HG03571 (cell line): Measurements from ENCODE around the gene EAPP.
"Not testable (repeated sequence)": the region's sequence is repeated elsewhere in the genome, so short reads cannot be mapped to it uniquely, and the experiment has no call there.

Experiments
- ATAC-seq: cut with Tn5 transposase; IDR thresholded peaks from one replicate; pipeline ENCODE4 v1.9.1; 2021; ENCODE audit not compliant: unreplicated experiment

EAPP gene

GRCh38 chr14:34538871-34539406 lies 562 bp downstream of the EAPP start:
- no peak for ATAC-seq

- not testable (repeated sequence) for ATAC-seq
Observed at GRCh38 chr14:34538096-34538495, 1.4 kb downstream of the EAPP start.

DNA sequence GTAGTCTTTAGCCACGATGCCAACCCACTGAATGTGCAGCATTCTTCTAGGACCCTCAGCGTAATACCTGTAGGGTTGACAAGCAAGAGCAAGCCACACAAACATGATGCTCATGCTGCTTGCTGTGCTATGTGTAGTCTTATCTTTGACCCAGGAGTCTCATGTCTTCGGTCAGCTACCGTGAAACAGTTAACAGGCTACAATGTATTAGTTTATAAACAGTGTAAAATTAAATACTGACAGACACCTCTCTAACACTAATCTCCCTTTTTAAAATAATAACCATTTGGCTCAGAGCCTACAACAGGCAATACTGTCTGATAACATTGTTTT lies 1.9 kb downstream of the EAPP start:
- ATAC-seq: no peak

- no peak for ATAC-seq
Observed at GRCh38 chr14:34536951-34537676, 2.4 kb downstream of the EAPP start.

- ATAC-seq: no peak
Observed at GRCh38 chr14:34527591-34527990, 11.9 kb downstream of the EAPP start.

DNA sequence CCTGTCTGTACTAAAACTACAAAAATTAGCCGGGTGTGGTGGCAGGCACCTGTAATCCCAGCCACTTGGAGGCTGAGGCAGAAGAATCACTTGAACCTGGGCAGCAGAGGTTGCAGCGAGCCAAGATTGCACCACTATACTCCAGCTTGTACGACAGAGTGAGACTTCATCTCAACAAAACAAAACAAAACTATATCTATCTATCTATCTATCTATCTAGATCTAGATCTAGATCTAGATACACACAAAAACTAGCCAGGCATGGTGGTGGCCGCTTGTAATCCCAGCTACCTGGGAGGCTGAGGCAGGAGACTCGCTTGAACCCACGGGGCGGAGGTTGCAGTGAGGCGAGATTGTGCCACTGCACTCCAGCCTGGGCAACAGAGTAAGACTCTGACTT lies 15.3 kb downstream of the EAPP start:
- not testable (repeated sequence) for ATAC-seq

- no peak for ATAC-seq
Observed at GRCh38 chr14:34522496-34522895, 17.0 kb downstream of the EAPP start.

- ATAC-seq: not testable (repeated sequence)
Observed at GRCh38 chr14:34521071-34521470, 18.4 kb downstream of the EAPP start.

DNA sequence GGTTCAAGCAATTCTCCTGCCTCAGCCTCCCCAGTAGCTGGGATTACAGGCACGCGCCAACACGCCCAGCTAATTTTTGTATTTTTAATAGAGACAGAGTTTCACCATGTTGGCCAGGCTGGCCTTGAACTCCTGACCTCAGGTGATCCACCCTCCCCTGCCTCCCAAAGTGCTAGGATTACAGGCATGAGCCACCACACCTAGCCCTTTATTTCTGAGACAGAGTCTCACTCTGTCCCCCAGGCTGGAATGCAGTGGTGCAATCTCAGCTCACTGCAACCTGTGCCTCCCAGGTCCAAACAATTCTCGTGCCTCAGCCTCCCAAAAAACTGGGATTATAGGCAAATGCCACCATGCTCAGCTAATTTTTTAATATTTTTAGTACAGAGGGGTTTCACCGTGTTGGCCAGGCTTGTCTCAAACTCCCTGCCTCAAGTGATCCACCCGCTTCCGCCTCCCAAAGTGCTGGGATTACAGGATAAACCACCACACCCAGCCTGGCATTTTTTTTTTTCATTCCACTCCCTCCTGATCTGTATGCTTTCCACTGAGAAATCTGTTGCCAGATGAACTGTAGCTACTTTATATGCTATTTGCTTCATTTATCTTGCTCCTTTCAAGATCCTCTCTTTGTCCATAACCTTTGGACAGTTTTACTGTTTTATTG lies 19.1 kb downstream of the EAPP start:
- not testable (repeated sequence) for ATAC-seq

DNA sequence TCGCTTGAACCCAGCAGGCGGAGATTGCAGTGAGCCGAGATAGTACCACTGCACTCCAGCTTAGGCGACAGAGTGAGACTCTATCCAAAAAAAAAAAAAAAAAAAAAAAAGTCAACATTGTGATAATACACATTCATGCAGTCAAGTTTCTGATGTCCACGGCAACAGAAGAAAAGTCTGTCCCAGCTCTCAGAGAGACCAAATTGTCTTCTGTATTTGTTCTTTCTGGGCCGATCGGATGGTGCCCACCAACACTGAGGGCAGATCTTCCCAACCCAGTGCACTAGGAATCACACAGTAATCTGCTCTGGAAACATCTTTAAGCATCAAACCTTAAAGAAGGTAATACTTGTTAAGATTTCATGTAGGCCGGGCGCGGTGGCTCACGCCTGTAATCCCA lies 31.6 kb downstream of the EAPP start:
- ATAC-seq: no peak

GRCh38 chr14:34507459-34507858 lies 32.0 kb downstream of the EAPP start:
- ATAC-seq: no peak

DNA sequence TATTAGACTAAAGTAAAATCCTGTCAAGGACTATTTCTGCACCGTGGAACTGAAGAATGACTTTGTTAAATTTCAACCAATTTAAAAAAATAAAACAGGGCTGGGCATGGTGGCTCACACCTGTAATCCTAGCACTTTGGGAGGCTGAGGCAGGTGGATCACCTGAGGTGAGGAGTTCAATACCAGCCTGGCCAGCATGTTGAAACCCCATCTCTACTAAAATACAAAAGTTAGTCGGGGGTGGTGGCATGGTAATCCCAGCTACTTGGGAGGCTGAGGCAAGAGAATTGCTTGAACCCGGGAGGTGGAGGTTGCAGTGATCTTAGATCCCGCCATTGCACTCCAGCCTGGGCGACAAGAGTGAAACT lies 34.4 kb downstream of the EAPP start:
- not testable (repeated sequence) for ATAC-seq

DNA sequence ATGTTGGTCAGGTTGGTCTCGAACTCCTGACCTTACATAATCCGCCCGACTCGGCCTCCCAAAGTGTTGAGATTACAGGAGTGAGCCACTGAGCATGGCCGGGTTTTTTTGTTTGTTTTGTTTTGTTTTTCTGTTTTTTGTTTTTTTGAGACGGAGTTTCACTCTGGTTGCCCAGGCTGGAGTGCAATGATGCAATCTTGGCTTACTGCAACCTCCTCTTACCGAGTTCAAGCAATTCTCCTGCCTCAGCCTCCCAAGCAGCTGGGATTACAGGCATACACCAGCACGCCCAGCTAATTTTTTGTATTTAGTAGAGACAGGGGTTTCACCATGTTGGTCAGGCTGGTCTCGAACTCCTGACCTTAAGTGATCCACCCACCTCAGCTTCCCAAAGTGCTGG lies 35.5 kb downstream of the EAPP start:
- ATAC-seq: not testable (repeated sequence)

- ATAC-seq: no peak
Observed at GRCh38 chr14:34502545-34503225, 36.8 kb downstream of the EAPP start.

DNA sequence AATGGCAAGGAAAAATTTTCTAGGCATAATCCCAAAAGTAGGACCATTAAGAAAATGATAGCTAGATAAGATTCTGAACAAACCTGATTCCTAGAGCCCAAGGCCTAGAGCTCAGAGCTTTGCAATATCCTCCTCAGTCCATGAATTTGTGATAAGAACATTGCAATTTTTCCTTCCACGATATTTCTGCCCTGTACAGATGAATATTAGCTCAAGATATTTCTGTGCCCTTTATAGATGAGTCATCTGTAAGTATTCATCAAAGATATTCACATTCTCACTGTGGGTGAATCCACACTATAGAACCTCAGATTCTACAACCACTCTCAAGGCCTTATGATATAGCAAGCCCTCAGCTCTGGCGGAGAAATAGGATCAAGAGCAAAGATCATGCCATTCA lies 37.5 kb downstream of the EAPP start:
- no peak for ATAC-seq

- ATAC-seq: no peak
Observed at GRCh38 chr14:34501004-34501580, 38.4 kb downstream of the EAPP start.

DNA sequence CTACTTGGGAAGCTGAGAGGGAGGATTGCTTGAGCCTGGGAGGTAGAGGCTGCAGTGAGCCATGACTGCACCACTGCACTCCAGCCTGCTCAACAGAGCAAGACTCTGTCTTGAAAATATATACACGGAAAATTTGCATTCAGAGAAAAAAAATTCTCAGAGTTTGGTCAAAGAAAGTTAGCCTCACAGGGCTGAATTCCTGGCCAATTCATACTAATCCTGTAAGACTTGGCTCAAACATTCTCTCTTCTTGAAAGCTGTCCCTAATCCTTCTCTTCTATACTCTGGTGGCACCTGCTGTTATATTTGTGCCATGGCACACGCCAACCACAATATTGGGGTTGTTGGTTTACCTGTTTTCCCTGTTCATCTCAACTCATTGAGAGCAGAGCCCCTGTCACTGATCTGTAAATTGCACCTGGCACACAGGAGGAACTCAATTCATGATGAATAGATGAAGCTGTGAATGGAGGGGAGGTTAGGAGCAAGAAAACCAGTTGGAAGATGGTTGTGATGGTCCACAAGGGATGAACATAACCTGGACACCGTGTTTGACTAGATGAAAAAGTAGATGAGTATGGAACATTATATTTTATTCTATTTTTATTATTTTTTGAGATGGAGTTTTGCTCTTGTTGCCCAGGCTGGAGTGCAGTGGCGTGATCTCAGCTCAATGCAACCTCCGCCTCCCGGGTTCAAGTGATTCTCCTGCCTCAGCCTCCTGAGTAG lies 40.7 kb downstream of the EAPP start:
- no peak for ATAC-seq

GRCh38 chr14:34496679-34497513 lies 42.6 kb downstream of the EAPP start:
- ATAC-seq: no peak

GRCh38 chr14:34496007-34496678 lies 43.4 kb downstream of the EAPP start:
- no peak for ATAC-seq

DNA sequence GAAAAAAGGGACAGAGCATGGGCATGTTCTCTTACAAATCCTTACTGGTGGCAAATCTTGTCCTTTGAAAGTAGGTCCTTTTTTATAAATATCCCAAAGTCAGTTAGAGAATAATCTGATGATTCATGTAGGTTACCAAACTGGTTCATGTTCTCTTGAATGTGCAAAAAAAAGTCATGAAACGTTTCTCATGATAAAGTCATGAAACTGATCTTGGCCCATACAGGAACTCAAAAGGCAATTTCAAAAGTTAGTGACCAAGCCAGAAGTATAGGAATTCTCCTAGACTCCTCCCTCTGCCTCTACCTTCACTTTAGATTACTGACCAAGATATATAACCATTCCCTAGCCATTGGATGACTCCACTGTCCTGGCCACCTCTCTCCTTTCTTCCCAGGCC lies 50.2 kb downstream of the EAPP start:
- ATAC-seq: no peak
